ENCODE measurements around the gene PIGQ.

PIGQ gene

GRCh38 chr16:630815-631405 lies 61.1 kb downstream of the PIGQ start, which contains the start of gene WFIKKN1:
Gene WFIKKN1, plus strand, starts transcription at chr16:630985. Its CDS starts 269 bp downstream, at chr16:631254.
- no peak for ATAC-seq

DNA sequence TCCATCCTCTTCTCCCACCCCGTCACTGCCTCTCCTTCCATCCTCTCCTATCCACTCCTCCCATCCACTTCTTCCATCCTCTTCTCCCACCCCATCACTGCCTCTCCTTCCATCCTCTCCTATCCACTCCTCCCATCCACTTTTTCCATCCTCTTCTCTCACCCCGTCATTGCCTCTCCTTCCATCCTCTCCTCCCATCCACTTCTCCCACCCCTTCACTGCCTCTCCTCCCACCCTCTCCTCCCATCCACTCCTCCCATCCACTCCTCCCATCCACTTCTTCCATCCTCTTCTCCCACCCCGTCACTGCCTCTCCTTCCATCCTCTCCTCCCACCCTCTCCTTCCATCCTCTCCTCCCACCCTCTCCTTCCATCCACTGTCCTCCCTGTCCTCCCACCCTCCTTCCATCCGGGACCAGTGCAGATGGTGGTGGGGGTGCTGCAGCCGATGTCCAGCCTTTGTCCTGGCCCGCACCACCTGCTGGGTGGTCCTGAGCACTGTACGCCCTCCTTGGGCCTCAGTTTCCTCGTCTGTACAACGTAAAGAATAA lies 62.1 kb downstream of the PIGQ start:
- no peak for ATAC-seq

- no peak for ATAC-seq
Observed at GRCh38 chr16:632486-633335, 62.9 kb downstream of the PIGQ start.

GRCh38 chr16:633336-634050 lies 63.7 kb downstream of the PIGQ start:
- no peak for ATAC-seq

All from activated CD4-positive, CD25-positive, alpha-beta regulatory T cell treated with anti-CD3 and anti-CD28 coated beads, Interleukin-2, amount 50 U/mL, for 24 hours (primary cell).